Gastroesophageal sphincter (tissue), 4 donors: ENCODE results near the gene WDR6. TPM values are rescaled to one million over a fixed set of nuclear protein-coding genes. Genes with fewer than 3 reads are reported as not detected.
A peak's percentile ranks its signal among the peaks of the same experiment; 100 is the strongest.

ENCODE experiments used
- ATAC-seq: fragments of 150-250 bp; one replicate; pipeline ENCODE4 v1.9.1; 2016; ENCODE audit warnings: mild to moderate bottlenecking, moderate library complexity
- H3K27ac ChIP-seq, 4 donors: fragments of 200-600 bp; sonication (generic) in 3 of 4; 1 replicate in 3 of 4; 2 replicates in 1 of 4; pipeline ENCODE4 v1.5.1; 2016 to 2019
- H3K27me3 ChIP-seq: fragments of 200-600 bp; sonication (generic); one replicate; pipeline ENCODE4 v1.5.1; 2019
- H3K36me3 ChIP-seq, 2 donors: fragments of 200-600 bp; sonication (generic); one replicate each; pipeline ENCODE4 v1.5.1; 2019; ENCODE audit warnings: control low read depth in 1 of 2
- H3K4me1 ChIP-seq, 3 donors: fragments of 200-600 bp; sonication (generic); 1 replicate in 2 of 3; 2 replicates in 1 of 3; pipeline ENCODE4 v1.5.1; 2016 to 2019; ENCODE audit warnings: control low read depth in 2 of 3
- H3K4me3 ChIP-seq, 2 donors: fragments of 200-600 bp; sonication (generic); one replicate each; pipeline ENCODE4 v1.5.1; 2019; ENCODE audit warnings: mild to moderate bottlenecking in 1 of 2, moderate library complexity in 1 of 2
- H3K9me3 ChIP-seq, 3 donors: fragments of 200-600 bp; sonication (generic); one replicate each; pipeline ENCODE4 v1.5.1; 2017 to 2019; ENCODE audit warnings: control low read depth in 2 of 3
- CTCF ChIP-seq, 4 experiments: fragments of 200-600 bp in 2 of 4; fragments of 450-650 bp in 2 of 4; sonication (generic) in 1 of 4; IDR thresholded peaks; one replicate each; pipeline ENCODE4 v1.5.1; 2017 to 2019; ENCODE audit warnings: antibody characterized with exemption in 4 of 4, mild to moderate bottlenecking in 2 of 4, moderate library complexity in 2 of 4
- EP300 ChIP-seq: sonication (generic); formaldehyde crosslinking; IDR thresholded peaks from one replicate; pipeline ENCODE4 v1.6.1; 2017; ENCODE audit warnings: antibody characterized with exemption, mild to moderate bottlenecking
- POLR2A ChIP-seq, 2 donors: fragments of 450-650 bp; IDR thresholded peaks; one replicate each; pipeline ENCODE4 v1.6.1; 2017; ENCODE audit warnings: antibody characterized with exemption in 2 of 2, mild to moderate bottlenecking in 2 of 2, moderate library complexity in 1 of 2
- POLR2AphosphoS5 ChIP-seq: sonication (generic); formaldehyde crosslinking; IDR thresholded peaks from one replicate; pipeline ENCODE4 v1.6.1; 2017; ENCODE audit warnings: antibody characterized with exemption
- WGBS, 2 donors: methylation state at CpG; one replicate each; pipeline ENCODE4 v1.1.5; 2018; ENCODE audit warnings: low coverage in 1 of 2; 5-methylcytosine and 5-hydroxymethylcytosine counted together
- total RNA-seq, 4 donors: library from RNA; depleted of rRNA; stranded (reverse); fragments of >200 nt; gene quantifications; one replicate each; pipeline ENCODE4 v1.1.0, GENCODE V29; 2016

The WDR6 gene, protein sequence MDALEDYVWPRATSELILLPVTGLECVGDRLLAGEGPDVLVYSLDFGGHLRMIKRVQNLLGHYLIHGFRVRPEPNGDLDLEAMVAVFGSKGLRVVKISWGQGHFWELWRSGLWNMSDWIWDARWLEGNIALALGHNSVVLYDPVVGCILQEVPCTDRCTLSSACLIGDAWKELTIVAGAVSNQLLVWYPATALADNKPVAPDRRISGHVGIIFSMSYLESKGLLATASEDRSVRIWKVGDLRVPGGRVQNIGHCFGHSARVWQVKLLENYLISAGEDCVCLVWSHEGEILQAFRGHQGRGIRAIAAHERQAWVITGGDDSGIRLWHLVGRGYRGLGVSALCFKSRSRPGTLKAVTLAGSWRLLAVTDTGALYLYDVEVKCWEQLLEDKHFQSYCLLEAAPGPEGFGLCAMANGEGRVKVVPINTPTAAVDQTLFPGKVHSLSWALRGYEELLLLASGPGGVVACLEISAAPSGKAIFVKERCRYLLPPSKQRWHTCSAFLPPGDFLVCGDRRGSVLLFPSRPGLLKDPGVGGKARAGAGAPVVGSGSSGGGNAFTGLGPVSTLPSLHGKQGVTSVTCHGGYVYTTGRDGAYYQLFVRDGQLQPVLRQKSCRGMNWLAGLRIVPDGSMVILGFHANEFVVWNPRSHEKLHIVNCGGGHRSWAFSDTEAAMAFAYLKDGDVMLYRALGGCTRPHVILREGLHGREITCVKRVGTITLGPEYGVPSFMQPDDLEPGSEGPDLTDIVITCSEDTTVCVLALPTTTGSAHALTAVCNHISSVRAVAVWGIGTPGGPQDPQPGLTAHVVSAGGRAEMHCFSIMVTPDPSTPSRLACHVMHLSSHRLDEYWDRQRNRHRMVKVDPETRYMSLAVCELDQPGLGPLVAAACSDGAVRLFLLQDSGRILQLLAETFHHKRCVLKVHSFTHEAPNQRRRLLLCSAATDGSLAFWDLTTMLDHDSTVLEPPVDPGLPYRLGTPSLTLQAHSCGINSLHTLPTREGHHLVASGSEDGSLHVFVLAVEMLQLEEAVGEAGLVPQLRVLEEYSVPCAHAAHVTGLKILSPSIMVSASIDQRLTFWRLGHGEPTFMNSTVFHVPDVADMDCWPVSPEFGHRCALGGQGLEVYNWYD
- 100 to 1,000 TPM in 2 of 4 donors, 10 to 100 TPM in 2; 61.5 to 110 (median 99.0) TPM for total RNA-seq

DNA sequence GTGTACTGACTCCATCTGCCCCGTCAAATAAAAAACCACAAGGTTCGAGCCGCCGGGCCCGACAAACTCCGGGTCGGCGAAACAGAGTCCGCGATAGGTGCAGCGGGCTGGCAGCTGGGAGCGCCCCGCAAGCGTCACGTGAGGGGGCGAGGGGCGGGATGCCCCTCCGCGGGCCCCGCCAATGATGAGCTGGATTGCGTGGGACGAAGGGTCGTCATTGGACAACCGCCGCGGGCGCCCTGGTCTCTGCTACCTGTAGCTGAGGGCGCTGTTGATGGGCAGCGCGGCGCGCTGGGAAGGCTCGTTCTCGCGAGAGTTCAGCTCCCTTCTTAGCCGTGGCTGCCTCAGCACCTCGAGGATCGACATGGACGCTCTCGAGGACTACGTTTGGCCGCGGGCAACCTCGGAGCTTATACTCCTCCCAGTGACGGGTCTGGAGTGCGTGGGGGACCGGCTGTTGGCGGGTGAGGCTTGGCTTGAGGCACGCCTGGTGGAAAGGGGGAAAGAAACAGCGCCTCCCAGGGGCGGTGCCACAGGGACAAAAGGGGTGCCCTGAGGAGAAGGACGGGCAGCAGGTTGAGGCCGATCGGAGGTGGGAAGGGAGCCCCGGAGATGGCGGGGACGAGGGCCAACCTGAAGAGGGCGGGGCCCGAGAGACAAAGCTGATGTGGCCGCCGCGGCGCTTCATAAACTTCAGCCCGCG lies at the start of gene WDR6:
Gene WDR6, plus strand, starts transcription at position 324 of the 703 bp plus-strand sequence. Its CDS starts 41 bp downstream, at position 365.
- peaks cover 0 to 35% of the 10 kb centered on the region in 2 donors for H3K36me3 ChIP-seq
- H3K27me3 ChIP-seq, result no peaks in the 10 kb centered on the region
- TF ChIP-seq EP300, result no peak
- peak; percentile 88 for TF ChIP-seq POLR2AphosphoS5
- peak; percentile 70 to 73 for TF ChIP-seq POLR2A (IDR thresholded peaks at IDR 0.05)
- TF ChIP-seq CTCF (IDR thresholded peaks at IDR 0.05), result peak in 3 of 4 experiments; percentile 41 to 66 (median 49)
- peak within 1 kb of the TSS; percentile 84 to 98 (median 91) for H3K27ac ChIP-seq
- peak within 1 kb of the TSS; percentile 56 to 90 for H3K4me3 ChIP-seq
- peak; percentile 96 for ATAC-seq
- WGBS, 2 donors, result 0% methylated on average over 2 to 5 of the region's 65 CpGs
- H3K4me1 ChIP-seq, result peaks cover 0 to 59% (median 9%) of the 10 kb centered on the region in 3 donors
- no peaks in the 10 kb centered on the region for H3K9me3 ChIP-seq

DNA sequence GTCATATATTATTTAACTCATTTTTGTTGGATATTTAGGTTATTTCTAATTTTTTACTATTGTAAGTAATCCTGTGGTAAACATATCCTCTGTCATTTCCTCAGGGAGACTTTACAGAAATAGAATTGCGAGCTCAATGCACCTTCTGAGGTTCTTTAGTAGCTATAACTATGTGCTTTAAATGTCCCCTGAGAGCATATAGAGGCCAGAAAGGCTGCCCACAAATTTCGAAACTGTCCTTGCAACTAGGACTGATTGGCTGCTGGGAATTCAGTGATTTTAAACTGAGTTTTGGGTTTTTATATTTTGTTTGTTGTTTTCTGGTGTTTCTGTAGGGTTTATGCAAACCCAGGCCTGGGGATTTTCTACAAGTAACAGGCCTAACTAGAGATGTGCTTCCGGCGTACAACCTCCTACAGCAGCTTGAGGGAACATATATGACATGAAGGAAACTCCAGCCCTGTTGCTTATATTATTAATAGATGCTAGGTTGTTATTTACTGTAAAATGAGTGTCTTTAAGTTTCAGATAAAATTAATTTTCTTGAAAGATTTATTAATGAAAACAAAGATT lies 46.3 kb upstream of the WDR6 start:
- Histone ChIP-seq H3K36me3 (peaks cover 0 to 61% of the 10 kb centered on the region in 2 donors), H3K9me3 (no peaks in the 10 kb centered on the region), H3K27ac (no peak overlapping the region), H3K27me3 (no peaks in the 10 kb centered on the region), H3K4me3 (no peak overlapping the region), H3K4me1 (no peaks in the 10 kb centered on the region)
- ATAC-seq, result no peak
- no peak for TF ChIP-seq POLR2AphosphoS5
- TF ChIP-seq EP300, result no peak
- TF ChIP-seq POLR2A (IDR thresholded peaks at IDR 0.05), result no peak
- TF ChIP-seq CTCF (IDR thresholded peaks at IDR 0.05), result no peak
- 83 to 86% methylated on average over 4 of the region's 4 CpGs for WGBS, 2 donors

DNA sequence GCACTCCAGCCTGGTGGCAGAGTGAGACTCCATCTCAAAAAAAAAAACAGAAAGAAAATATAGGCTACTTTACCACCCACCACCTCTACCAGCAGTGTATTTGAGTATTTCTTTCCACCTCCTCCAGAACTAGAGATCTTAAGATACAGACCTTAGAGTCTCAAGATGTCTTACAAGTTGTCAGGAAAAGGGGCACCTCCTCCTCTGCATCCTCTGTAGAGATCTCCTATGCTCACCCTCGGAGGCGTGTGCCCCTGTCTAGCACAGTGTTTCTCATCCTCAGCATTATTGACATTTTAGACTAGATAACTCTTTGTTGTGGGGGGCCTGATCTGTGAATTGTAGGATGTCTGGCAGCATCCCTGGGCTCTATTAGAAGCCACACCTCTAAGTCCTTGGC lies 44.9 kb upstream of the WDR6 start:
- ATAC-seq, result no peak
- peaks cover 0 to 74% of the 10 kb centered on the region in 2 donors for H3K36me3 ChIP-seq

More for the DNA sequence above, 44.9 kb upstream of the WDR6 start:
- WGBS, 2 donors, result 80 to 88% methylated on average over 1 to 2 of the region's 2 CpGs
- Histone ChIP-seq H3K4me3 (no peak overlapping the region), H3K27ac (no peak overlapping the region), H3K9me3 (no peaks in the 10 kb centered on the region), H3K27me3 (no peaks in the 10 kb centered on the region), H3K4me1 (no peaks in the 10 kb centered on the region)
- TF ChIP-seq POLR2A (IDR thresholded peaks at IDR 0.05) (no peak), CTCF (IDR thresholded peaks at IDR 0.05) (no peak), EP300 (no peak), POLR2AphosphoS5 (no peak)
